Measurements from ENCODE around the gene SPOCD1. TPM values are rescaled to one million over a fixed set of nuclear protein-coding genes. Genes with fewer than 3 reads are reported as not detected.

SPOCD1 gene
- total RNA-seq, 2 donors from 2014 or later: 2.0 to 3.1 TPM

- H3K36me3 Mint-ChIP-seq (ENCODE audit: low read depth): no peaks in the 10 kb centered on the region
- H3K27me3 Mint-ChIP-seq (ENCODE audit: insufficient read depth): peaks cover 2% of the 10 kb centered on the region
- H3K4me3 Mint-ChIP-seq: no peak overlapping the region
- DNase-seq: no peak
- H3K27ac Mint-ChIP-seq: no peak overlapping the region
- no peaks in the 10 kb centered on the region for H3K9me3 Mint-ChIP-seq
- Histone ChIP-seq H3K27ac (ENCODE audit: low read depth, low read length) (no peak overlapping the region), H3K4me1 (ENCODE audit: control insufficient read depth, insufficient read depth, low read length) (peaks cover 9% of the 10 kb centered on the region), H3K36me3 (ENCODE audit: control insufficient read depth, insufficient read depth, low read length) (no peaks in the 10 kb centered on the region), H3K9me3 (ENCODE audit: control insufficient read depth, low read length) (no peaks in the 10 kb centered on the region), H3K4me3 (ENCODE audit: low read length) (no peak overlapping the region), H3K27me3 (ENCODE audit: control insufficient read depth, insufficient read depth, low read length, poor library complexity, severe bottlenecking) (no peaks in the 10 kb centered on the region), H3K9ac (ENCODE audit: extremely low read depth, low read length, poor library complexity, severe bottlenecking) (no peak overlapping the region)
- H3K4me1 Mint-ChIP-seq: peaks cover 1% of the 10 kb centered on the region
- WGBS, 2 experiments (ENCODE audit: insufficient coverage in 1 of 2, insufficient read length in 1 of 2): 90 to 100% methylated on average over 2 to 7 of the region's 7 CpGs
- TF ChIP-seq, protein P1, sequence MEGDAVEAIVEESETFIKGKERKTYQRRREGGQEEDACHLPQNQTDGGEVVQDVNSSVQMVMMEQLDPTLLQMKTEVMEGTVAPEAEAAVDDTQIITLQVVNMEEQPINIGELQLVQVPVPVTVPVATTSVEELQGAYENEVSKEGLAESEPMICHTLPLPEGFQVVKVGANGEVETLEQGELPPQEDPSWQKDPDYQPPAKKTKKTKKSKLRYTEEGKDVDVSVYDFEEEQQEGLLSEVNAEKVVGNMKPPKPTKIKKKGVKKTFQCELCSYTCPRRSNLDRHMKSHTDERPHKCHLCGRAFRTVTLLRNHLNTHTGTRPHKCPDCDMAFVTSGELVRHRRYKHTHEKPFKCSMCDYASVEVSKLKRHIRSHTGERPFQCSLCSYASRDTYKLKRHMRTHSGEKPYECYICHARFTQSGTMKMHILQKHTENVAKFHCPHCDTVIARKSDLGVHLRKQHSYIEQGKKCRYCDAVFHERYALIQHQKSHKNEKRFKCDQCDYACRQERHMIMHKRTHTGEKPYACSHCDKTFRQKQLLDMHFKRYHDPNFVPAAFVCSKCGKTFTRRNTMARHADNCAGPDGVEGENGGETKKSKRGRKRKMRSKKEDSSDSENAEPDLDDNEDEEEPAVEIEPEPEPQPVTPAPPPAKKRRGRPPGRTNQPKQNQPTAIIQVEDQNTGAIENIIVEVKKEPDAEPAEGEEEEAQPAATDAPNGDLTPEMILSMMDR (conservative IDR thresholded peaks at IDR 0.05): no peak
These were observed 19.1 kb downstream of the SPOCD1 start for GRCh38 chr1:31796707-31797106.

DNA sequence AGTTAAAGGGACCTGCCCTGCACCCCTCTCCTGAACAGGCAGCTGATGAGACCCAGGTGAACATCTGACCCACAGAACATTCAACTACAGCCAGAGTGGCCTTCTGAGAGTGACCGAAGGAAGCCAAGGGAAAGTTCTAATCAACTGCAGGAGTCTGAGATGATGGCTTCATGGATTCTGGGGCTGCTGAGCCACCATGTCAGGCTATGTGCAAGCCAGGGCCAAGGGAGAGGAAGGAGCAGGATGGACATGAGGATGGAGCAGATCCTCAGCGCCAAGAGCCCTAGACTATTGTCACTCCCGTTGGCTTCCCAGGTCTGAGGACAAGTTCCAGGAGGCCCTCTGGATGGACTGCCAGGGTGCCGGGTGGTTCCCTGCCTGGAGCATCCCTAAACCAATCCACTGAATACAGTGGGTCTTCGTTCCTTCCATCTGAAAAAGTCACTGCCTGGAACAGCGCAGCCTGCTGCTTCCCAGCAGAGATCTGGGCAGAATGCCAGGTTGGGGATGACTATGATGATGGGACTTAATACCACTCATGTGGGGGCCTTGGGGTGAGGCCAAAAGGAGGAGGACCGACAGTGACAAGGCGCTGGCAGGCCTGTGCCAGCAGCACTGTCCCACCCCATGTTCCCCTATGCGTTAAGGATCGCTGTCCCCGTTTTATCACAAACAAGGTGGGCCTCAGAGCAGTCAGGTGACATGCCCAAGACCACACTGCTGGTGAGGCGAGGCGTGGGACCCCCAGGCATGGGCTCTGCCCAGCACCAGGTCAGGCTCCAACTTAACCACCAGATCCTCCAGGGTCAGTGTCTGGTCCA lies 19.8 kb downstream of the SPOCD1 start:
- Mint-ChIP-seq H3K27ac (no peak overlapping the region), H3K9me3 (no peaks in the 10 kb centered on the region), H3K36me3 (ENCODE audit: low read depth) (no peaks in the 10 kb centered on the region), H3K27me3 (ENCODE audit: insufficient read depth) (peaks cover 2% of the 10 kb centered on the region), H3K4me1 (peaks cover 8% of the 10 kb centered on the region), H3K4me3 (no peak overlapping the region)
- WGBS, 2 experiments (ENCODE audit: insufficient coverage in 1 of 2, insufficient read length in 1 of 2): 92 to 93% methylated on average over 10 to 13 of the region's 13 CpGs
- Histone ChIP-seq H3K36me3 (ENCODE audit: control insufficient read depth, insufficient read depth, low read length) (no peaks in the 10 kb centered on the region), H3K9me3 (ENCODE audit: control insufficient read depth, low read length) (no peaks in the 10 kb centered on the region), H3K4me1 (ENCODE audit: control insufficient read depth, insufficient read depth, low read length) (peaks cover 9% of the 10 kb centered on the region), H3K4me3 (ENCODE audit: low read length) (no peak overlapping the region), H3K27ac (ENCODE audit: low read depth, low read length) (no peak overlapping the region), H3K27me3 (ENCODE audit: control insufficient read depth, insufficient read depth, low read length, poor library complexity, severe bottlenecking) (no peaks in the 10 kb centered on the region), H3K9ac (ENCODE audit: extremely low read depth, low read length, poor library complexity, severe bottlenecking) (no peak overlapping the region)
- DNase-seq: no peak
- TF ChIP-seq, protein P1 (conservative IDR thresholded peaks at IDR 0.05): no peak

DNA sequence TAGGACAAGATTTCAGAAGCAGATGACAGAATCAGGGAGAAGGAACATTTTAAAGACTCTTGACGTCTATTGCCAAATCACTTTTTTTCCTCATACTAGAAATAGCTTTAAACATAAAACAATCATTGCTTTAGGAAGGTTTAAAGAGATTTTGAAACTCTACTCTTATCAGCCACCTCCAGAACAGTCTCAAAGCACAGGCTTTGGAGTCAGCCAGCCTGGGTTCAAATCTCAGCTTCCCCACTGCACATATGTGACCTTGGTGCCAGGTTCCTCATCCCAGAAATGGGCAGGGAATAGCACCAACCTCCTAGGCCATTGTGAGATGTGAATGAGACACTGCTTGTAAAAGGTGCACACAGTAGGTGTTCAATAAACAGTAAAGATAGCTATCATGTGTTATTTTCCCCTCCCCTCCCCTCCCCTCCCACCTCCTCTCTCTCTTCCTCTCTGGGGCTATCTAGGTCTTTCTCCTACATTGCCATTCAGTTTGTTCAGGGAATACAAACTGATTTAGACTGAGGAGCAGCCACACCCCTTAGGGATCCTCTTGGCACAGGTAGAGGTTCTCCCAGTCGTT lies 20.6 kb downstream of the SPOCD1 start:
- no peak overlapping the region for H3K27ac ChIP-seq (ENCODE audit: low read depth, low read length)
- H3K9ac ChIP-seq (ENCODE audit: extremely low read depth, low read length, poor library complexity, severe bottlenecking): no peak overlapping the region
- H3K27me3 Mint-ChIP-seq (ENCODE audit: insufficient read depth): peaks cover 2% of the 10 kb centered on the region
- whole genome bisulfite sequencing, 2 experiments (ENCODE audit: insufficient coverage in 1 of 2, insufficient read length in 1 of 2): 67% methylated on average over 1 of the region's 2 CpGs; no CpG with 5 or more reads in 1 of the 2 experiments
- H3K9me3 Mint-ChIP-seq: no peaks in the 10 kb centered on the region
- no peak overlapping the region for H3K27ac Mint-ChIP-seq
- no peaks in the 10 kb centered on the region for H3K9me3 ChIP-seq (ENCODE audit: control insufficient read depth, low read length)
- DNase-seq: no peak
- no peak overlapping the region for H3K4me3 Mint-ChIP-seq
- H3K36me3 ChIP-seq (ENCODE audit: control insufficient read depth, insufficient read depth, low read length): no peaks in the 10 kb centered on the region
- H3K27me3 ChIP-seq (ENCODE audit: control insufficient read depth, insufficient read depth, low read length, poor library complexity, severe bottlenecking): no peaks in the 10 kb centered on the region
- no peak overlapping the region for H3K4me3 ChIP-seq (ENCODE audit: low read length)
- H3K4me1 ChIP-seq (ENCODE audit: control insufficient read depth, insufficient read depth, low read length): peaks cover 9% of the 10 kb centered on the region
- H3K4me1 Mint-ChIP-seq: peaks cover 9% of the 10 kb centered on the region
- H3K36me3 Mint-ChIP-seq (ENCODE audit: low read depth): no peaks in the 10 kb centered on the region
- TF ChIP-seq, protein P1 (conservative IDR thresholded peaks at IDR 0.05): no peak
